GM18909 (cell line): ENCODE measurements around the gene GPLD1.
"Not testable (repeated sequence)": the region's sequence is repeated elsewhere in the genome, so short reads cannot be mapped to it uniquely, and the experiment has no call there.

Experiments used
- ATAC-seq: cut with Tn5 transposase; IDR thresholded peaks from one replicate; pipeline ENCODE4 v1.9.1; 2021; ENCODE audit warnings: mild to moderate bottlenecking; ENCODE audit not compliant: unreplicated experiment, poor library complexity

Gene GPLD1

GRCh38 chr6:24489470-24489869 lies at the start of gene GPLD1:
Gene GPLD1 (minus strand): TSS chr6:24489578. CDS start chr6:24489511, 67 bp downstream.
- no peak for ATAC-seq

DNA sequence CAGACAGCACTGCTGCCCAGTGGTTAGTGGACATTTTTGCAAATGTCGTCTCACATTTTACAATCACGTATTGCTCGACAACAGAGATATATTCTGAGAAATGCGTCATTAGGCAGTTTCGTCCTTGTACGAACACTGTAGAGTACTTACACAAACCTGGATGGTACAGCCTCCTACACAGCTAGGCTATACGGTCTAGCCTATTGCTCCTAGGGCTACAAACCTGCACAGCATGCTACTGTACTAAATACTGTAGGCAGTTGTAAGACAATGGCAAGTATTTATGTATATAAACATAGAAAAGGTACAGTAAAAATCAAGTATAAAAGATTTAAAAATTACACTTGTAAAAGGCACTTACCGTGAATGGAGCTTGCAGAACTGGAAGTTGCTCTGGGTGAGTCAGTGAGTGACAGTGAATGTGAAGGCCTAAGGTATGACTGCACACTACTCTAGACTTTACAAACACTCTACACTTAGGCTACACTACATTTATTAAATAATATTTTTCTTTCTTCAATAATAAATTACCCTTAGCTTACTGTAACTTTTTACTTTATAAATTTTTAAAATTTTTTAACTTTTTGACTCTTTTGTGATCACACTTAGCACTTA lies 48.5 kb upstream of the GPLD1 start:
- ATAC-seq, result no peak

DNA sequence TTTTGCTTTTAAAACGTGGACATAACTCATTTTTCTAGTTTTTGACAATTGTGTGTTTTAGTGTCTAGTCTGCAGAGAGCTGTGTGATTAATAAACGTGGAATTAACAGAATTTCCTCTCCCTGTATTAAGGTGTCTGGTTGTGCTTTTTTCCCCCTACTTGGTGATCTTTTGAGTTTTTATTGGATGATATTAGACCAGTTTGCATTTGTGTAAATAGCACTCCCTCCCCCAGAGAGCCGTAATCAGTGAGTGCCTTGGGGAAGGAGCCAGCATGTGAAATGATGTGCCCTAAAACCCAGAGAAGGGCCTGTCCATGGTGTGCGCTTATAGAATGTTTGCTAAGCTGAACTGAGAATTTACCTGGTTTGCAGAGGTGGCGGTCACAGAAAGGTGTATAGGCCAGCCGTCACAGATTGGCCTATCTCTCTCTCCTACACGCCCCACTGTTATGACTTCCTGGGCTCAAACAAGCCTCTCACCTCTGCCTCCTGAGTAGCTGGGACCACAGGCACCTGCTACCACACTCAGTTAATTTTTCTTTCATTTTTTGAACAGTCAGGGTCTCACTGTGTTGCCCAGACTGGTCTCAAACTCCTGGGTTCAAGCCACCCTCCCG lies 47.8 kb upstream of the GPLD1 start:
- no peak for ATAC-seq

DNA sequence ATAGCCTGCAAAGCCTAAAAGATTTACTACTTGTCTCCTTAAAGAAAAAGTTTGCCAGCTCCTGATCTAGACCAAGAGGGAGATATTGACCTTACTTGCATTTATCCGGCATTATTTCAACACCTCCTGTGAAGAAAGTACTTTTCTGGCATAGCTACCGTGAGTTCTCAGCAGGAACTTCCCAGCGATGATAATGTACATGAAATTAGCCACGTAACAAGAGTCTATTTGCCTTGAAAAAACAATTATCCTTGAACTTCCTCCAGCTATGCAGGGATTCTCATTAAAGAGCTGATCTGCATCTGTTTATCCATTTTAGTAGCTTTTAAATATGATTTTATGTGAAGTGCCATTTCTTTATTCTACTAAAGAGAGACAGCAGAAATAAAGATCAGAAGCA lies 47.1 kb upstream of the GPLD1 start:
- ATAC-seq, result no peak

- no peak for ATAC-seq
These were observed 45.8 kb upstream of the GPLD1 start for GRCh38 chr6:24535210-24535609.

GRCh38 chr6:24534329-24534728 lies 45.0 kb upstream of the GPLD1 start:
- ATAC-seq, result no peak

DNA sequence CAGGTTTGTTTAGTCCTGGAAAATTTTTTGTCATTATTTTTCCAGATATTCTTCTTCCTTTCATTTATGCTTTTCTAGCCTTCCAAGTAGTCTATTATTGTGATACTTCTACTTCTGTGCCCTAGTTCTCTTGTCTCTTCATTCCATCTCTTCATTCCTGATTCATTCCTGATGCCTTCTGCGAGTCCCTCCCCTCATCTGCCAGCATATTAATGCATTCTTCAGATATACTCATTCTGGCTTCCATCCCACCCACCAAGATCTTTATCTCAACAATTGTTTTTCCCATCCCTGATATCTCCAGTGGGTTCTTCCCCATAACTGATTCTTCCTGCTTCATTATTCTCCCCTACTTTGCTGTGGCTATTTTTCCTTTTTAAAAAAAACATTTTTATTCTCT lies 40.6 kb upstream of the GPLD1 start:
- ATAC-seq, result no peak

DNA sequence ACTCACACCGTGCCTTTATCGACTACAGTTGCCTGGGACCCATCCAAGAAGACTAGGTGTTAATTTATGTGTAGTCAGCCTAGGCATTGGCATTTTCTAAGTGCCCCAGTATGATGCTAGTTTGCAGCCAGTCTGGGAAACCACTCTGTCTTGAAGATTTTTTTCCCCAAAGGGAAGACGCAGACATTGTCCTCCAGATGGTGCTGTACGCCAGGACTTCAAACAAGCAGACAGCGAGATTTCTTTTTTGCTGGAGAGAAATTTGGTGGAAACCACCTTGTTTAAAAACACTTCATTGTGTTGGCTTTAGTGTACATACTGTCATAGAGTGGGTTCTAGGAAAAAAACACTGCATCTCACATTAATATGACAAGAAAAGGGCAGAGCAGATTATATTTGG lies 35.4 kb upstream of the GPLD1 start:
- ATAC-seq, result no peak

DNA sequence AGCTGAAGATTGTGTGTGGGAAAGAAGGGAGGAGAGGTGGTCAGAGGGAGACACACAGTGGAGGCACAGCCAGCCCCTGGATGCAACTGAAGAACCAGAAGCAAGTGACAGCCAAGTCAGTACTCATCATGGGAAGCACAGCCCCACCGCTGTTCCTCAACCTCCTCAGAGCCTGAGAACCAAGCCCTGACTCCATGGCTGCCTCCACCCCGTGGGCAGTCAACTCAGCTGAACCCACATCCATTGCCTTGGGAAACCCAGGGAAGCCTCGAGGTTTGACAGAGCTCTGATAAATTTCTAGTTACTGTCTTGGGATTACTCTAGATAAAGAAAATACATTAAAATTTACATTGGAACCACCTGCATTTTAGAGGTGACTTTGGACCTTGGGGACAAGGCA lies 35.0 kb upstream of the GPLD1 start:
- ATAC-seq, result no peak

- ATAC-seq, result peak; percentile 59
These were observed 33.1 kb upstream of the GPLD1 start for GRCh38 chr6:24522228-24523176.

DNA sequence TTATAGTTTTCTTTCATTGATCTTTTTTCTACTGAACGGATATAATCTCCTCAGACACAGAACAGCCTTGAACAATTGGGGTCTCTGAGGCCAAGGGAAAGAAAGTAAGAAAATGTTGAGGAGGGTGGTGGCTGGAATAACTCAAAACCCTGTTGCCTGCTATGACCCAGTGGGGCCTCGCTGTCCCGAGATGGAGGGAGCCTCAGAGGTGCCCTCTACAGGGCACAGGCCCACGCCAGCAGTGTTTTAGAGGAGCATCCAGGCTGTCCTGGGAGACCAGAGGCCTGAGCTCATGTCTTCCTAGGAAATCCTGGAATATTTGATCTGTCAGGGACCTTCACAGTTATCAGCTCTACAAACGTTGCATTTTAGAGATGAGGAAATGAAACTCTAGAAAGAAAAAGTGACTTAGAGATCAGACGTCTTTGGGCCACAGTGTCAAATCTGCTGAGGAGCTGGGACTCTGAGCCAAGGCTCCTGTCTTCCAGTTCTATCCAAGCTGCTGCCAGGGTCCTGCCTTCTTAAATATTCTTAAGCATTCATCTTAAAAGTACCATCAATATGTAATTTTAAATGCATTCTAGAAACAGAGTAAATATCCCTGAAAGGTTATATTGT lies 31.7 kb upstream of the GPLD1 start:
- ATAC-seq, result peak; percentile 57

GRCh38 chr6:24517659-24518543 lies 28.5 kb upstream of the GPLD1 start:
- ATAC-seq, result peak; percentile 73

GRCh38 chr6:24513602-24514001 lies 24.2 kb upstream of the GPLD1 start:
- peak; percentile 52 for ATAC-seq

- ATAC-seq, result not testable (repeated sequence)
These were observed 22.6 kb upstream of the GPLD1 start for GRCh38 chr6:24511976-24512375.

DNA sequence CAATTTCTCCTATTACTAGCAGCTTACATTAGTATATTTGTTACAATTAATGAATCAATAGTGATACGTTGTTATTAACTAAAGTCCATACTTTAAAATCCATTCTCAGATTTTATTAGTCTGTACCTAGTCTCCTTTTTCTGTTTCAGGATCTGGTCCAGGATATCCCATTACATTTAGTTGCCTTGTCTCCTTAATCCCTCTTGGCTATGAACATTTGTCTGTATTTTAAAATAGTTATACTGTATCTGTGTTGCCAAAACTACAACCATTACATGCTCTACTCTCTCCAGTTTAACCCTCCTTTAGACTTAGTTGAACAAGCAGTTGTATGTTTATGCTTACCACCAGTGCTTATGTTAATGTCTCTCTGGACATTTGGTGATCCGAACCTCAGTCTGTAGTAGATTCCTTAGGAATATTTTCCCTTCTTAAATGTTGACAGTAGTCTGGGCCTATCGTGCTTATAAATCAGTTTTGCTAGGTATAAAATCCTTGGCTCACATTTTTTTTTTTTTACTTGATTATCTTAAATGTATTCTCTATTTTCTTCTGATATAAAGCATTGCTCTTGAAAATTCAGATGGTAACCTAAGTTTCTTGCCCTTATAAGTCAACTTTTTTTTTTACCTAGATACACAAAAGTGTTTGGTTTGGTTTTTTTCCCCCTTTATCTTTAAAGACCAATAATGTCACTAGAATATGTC lies 17.6 kb upstream of the GPLD1 start:
- no peak for ATAC-seq

GRCh38 chr6:24504649-24505586 lies 15.5 kb upstream of the GPLD1 start:
- no peak for ATAC-seq

DNA sequence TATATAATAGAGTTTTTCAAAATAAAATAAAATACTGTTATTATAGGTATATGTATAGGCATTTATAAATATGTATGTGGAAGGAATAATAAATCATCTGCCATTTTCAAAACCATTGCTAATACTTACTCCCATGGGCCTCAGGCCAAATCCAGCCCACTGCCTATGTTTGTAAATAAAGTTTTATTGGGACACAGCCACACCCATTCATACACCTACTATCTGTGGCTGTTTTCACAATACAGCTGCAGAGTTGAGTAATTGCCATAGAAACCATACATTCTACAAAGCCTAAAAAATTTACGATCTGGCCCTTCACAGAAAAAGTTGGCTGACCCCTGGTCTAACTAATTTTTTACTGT lies 14.9 kb upstream of the GPLD1 start:
- ATAC-seq, result no peak

DNA sequence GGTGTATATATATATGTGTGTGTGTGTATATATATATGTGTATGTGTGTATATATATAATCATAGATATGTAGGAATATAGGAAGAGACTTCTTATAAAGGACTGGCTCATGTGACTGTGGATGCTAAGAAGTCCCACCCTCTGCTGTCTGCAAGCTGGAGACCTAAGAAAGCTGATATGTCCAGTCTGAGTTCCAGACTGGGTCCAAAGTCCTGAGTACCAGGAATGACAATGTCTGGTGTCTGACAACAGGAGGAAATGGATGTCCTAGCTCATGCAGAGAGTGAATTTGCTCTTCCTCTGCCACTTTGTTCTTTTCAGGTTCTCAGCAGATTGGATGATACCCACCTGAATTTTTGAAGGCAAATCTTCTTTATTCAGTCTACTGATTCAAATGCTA lies 12.5 kb upstream of the GPLD1 start:
- ATAC-seq, result no peak
